Measurements from ENCODE around the gene RLF.
"Not testable (repeated sequence)": the region's sequence is repeated elsewhere in the genome, so short reads cannot be mapped to it uniquely, and the experiment has no call there.

The RLF gene

DNA sequence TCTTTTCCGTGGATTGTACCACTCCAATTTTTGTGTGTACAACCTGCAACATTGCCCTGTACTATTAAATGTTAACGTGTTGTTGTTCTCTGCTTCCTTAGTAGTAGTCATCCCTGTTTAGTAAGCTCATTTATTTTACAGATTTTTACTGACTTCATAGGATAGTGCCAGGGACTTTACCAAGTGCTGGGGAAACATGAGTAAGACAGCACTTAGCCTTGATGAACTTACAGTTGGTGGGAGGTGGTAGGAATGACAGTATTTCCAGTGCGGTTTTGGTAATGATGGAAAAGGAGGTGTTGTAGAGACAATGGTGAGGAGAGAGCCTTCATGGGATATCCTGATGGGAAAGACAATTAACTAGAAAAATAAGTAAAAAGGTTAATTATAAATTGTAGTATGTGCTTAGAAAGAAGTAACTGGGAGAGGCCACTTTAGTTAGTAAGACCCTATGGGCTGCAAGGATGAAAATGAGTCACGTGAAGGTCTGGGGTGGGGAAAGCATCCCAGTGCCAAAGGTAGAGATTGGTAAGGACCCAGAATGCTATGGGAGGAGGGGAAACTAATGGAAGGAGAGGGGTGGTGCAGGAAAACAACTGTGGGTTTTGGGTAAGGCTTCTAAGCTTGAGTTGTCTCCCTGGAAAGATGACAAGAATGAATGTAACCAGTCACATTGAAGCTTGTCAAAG is 1.7 kb downstream of the RLF start:
- peak overlapping the region in 7 of 21 experiments; percentile 93 to 99 (median 96) for H3K27ac ChIP-seq

DNA sequence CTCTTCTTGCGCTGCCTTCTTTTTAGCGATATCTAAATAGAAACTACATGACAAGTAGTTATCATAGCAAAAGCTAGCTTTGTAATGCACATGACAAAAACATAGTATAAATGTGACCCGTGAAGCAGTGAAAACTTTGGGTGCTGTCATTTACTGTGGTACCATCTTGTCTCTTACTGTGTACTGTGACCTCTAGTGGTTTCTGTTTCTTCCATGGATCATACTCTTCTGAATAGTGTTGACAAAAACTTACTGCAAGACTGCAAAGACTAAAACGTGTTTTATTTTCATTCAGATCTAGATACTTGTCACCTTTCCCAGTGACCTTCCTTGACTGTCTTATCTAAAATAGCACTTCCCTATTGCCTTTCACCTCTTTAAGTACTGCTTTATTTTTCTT is 6.1 kb downstream of the RLF start:
- Histone ChIP-seq H3K27ac (no peak overlapping the region), H3K4me3 (no peak overlapping the region)

More for the DNA sequence above, 1.7 kb downstream of the RLF start:
- peak overlapping the region; percentile 55 to 99 (median 94) for H3K4me3 ChIP-seq

DNA sequence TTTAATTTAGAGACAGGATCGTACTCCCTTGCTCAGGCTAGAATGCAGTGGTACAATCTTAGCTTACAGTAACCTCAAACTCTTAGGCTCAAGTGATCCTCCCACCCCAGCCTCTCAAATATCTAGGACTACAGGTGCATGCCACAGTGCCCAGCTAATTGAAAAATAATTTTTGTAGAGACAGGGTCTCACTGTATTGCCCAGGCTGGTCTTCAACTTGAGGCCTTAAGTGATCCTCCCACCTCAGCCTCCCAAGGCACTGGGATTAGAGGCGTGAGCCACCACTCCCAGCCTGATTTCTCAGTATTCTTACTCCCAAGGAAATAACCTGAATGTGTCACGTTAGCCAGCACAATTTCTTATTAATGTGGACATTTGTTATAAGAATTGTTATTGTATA is 9.8 kb downstream of the RLF start:
- H3K4me3 ChIP-seq: no peak overlapping the region
- no peak overlapping the region for H3K27ac ChIP-seq

DNA sequence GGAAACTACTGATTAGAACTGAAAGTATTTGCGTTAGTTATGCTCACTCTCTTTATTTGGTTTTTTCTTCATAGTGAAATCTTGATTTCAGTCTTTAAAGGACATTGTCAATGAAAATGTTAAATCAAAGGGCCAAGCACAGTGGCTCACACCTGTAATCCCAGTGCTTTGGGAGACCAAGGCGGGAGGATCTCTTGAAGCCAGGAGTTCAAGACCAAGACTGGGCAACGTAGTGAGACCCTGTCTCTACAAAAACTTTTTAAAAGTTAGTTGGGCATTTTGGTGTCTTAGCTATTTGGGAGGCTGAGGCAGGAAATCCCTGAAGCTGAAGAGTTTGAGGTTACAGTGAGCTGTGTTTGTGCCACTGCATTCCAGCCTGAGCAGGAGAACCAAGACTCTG is 13.6 kb downstream of the RLF start:
- no peak overlapping the region for H3K27ac ChIP-seq
- no peak overlapping the region for H3K4me3 ChIP-seq

DNA sequence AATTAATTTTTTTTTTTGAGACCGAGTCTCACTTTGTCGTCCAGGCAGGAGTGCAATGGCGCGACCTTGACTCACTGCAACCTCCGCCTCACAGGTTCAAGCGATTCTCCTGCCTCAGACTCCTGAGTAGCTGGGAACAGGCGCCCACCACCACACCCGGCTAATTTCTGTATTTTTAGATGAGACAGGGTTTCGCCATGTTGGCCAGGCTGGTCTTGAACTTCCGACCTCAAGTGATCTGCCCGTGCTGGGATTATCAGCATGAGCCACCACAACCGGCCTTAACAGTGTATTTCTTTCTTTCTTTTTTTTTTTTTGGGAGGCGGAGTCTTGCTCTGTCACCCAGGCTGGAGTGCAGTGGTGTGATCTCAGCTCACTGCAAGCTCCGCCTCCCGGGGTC is 15.8 kb downstream of the RLF start:
- not testable (repeated sequence) for H3K27ac ChIP-seq, H3K4me3 ChIP-seq

DNA sequence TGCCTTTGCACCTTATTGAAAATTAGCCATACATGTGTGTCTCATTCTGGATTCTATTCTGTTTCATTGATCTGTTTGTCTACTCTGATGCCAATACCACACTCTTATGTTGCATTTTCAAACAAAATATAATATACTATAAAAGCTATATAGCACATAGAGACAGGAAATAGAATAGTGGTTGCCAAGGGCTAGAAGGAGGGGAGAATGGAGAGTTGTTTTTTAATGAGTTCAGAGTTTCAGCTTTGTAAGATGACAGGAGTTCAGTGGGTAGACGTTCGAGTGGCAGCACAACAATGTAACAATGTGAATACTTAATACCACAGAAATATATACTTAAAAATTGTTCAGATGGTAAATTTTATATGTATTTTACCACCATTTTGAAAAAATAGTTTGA is 17.0 kb downstream of the RLF start:
- Histone ChIP-seq H3K4me3 (no peak overlapping the region), H3K27ac (no peak overlapping the region)

DNA sequence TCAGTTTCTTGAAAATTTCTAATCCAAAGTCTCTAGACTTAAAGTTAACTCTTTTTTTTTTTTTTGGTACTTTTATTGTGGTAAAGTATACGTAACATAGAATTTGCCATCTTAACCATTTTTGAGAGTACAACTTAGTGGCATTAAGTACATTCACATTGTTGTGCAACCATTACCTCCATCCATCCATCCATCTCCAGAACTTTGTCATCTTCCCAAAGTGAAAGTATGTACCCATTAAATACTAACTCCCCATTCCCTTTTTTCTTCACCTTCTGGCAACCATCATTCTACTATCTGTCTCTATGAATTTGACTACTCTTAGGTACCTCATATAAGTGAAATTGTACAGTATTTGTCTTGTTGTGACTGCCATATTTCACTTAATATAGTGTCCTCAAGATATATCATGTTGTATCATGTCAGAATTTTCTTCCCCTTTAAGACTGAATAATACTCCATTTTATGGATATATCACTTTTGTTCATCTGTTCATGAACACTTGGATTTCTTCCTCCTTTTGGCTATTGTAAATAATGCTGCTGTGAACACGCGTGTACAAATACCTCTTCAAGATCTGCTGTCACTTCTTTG is 18.4 kb downstream of the RLF start:
- H3K27ac ChIP-seq: no peak overlapping the region
- no peak overlapping the region for H3K4me3 ChIP-seq

DNA sequence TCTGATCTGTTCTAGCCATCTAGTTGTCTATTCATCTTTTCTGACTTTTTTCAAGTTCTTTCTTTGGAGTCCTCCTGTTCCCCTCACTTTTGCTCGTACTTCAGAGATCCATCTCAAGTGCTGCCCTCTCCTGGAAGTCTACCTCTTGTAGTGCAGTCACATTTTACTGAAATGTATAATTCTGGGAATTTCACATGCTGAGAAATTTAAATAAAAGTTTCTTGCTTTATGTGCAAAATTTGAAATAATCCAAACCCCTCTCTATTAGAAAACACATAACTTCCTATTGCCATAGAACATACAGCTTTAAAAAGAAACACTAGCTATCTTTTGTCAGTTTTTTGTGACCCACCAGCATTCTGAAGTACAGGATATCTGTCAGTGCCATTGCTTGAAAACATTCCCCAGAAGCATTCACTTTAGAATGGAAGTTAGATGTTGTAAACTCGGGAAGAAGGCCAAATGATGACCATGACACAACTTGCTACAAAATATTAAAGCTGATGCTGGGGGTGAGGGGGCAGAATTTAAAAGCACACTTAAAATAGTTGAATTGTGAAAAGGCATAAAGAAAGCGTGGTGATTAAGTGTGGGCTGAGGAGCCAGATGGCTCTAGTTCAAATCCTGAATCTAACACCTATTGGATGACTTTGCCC is 22.0 kb downstream of the RLF start:
- H3K4me3 ChIP-seq: no peak overlapping the region
- H3K27ac ChIP-seq: no peak overlapping the region

DNA sequence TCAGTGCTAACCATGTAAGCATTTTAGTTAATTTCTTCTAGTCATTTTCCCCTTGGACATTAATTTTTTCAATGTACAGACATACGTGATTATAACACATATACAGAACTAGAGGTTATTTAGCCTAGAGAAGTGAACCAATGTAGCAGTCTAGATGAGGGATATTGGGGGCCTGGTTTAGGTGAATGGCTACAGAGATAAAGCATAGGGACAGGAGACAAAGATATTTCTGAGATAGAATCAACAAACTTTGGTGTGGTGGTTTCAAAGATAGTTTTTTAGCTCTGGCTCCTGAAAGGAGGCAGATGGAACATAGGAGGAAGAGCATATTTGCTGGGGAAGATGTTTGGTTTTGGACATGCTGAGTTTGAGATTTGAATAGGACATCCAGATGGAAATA is 23.0 kb downstream of the RLF start:
- H3K4me3 ChIP-seq: no peak overlapping the region
- no peak overlapping the region for H3K27ac ChIP-seq

DNA sequence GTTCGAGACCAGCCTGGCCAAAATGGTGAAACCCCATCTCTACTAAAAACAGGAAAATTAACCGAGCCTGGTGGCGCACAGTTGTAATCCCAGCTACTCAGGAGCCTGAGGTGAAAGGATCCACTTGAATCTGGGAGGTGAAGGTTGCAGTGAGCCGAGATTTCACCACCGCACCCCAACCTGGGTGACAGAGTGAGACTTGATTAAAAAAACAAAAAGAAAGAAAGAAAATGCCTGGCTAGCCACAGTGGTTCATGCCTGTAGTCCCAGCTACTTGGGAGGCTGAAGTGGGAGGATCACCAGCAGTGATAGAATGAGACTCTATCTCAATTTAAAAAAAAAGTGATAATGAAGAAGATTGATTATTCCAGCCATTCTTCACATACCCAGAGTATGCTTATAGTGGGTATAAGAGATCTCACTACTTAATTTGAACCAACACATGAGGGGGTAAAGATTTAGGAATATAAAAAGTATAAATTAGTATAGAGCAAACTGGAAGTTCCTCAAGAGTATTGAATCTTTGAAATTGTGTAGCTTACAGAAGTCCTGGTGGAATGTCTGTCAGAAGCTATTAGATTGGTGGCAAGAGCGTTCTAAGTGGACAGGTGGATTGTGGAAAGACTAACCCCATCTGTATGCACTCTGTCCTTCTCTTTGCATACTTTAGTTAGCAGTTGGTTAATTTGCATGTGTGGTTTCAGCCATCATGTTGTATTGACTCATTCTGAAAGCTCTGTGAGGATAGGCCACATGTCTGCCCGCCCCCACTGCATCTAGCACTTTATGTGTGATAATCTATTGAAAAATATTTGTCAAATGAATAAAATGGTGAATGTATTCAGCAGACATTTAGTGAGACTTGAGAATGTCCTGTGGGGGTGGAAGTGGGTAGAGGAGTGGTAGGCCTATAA is 25.0 kb downstream of the RLF start:
- peak overlapping the region in 3 of 21 experiments; percentile 27 to 55 (median 30) for H3K27ac ChIP-seq
- no peak overlapping the region for H3K4me3 ChIP-seq

DNA sequence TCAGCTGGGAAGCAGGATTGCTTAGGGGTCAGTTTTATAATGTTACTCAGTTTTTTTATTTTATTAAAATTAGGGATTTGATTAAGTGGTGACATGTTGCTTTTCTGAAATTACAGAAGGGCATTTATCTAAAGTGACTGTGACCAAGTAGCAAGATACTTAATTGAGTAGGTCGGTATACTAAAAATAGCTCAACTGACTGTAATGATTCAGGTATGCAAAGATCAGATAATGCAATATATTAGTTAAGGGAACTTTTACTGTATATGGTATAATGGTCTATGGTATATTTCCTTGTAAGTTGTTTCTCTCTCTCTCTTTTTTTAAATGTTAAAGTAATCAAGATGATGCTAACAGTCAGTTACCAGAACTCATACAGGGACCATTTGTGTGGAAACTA is 26.2 kb downstream of the RLF start:
- Histone ChIP-seq H3K27ac (no peak overlapping the region), H3K4me3 (no peak overlapping the region)

DNA sequence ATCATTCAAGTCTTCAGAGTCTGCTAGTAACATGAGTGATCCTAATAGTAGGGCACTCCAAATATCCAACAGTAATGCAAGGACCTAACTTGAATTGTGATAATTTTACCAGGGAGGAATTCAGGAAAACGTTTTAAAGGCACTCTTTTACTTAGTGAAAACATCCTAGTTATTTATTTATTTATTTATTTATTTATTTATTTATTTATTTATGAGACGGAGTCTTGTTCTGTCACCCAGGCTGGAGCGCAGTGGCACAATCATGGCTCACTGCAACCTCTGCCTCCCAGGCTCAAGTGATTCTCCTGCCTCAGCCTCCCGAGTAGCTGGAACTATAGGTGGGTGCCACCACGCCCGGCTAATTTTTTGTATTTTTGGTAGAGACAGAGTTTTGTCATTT is 33.5 kb downstream of the RLF start:
- not testable (repeated sequence) for H3K27ac ChIP-seq, H3K4me3 ChIP-seq

DNA sequence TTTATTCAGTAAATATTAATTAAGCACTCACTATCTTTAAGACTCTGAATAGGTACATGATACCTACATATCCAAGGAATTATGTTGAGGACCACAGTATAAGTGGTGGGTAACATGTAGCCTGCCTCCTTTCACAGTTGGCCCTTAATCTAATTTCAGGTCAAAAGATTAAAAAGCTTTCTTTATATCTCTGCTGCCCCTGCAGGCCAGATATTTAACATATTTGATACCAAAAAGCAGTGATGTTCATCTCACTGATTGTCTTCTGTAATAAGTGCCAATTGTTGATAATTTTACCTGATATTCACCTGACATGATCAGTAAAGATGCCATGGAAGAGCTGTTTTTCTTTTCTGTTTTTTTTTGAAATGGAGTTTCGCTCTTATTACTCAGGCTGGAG is 36.5 kb downstream of the RLF start:
- Histone ChIP-seq H3K4me3 (no peak overlapping the region), H3K27ac (no peak overlapping the region)

DNA sequence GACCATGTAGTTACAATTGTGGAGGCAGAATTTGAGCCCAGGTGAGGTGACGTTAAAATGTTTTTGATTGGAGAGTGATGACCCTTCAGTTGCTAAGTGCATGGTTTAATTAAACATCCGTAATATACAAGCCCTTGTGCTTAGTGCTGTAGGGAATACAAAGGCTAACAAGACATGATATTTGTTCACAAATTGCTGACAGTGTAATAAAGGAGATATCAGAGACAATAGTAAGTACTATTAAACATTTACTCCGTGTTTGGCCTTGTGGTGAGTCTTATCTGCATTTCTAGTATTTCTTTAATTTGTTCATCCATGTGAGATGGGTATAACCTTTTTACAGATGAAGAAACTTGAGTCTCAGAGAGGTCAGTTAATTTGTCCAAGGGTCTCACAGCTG is 37.9 kb downstream of the RLF start:
- H3K4me3 ChIP-seq: no peak overlapping the region
- no peak overlapping the region for H3K27ac ChIP-seq

DNA sequence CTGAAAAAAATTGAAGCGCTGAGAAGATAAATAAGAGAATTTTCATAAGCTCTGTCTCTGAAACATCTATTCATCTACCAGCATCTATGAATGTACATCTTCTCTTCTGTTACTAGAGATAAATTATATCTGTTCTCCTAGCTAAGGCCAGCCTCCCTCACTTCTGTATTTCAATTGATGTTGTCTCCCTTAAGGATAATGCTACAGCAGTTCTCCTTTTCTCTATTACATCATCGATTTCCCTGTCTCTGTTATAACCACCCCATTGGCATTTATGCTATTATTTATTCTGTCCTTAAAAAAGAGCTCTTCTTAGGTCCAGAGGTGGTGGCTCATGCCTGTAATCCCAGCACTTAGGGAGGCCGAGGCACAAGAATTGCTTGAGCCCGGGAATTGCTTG is 43.7 kb downstream of the RLF start:
- no peak overlapping the region for H3K27ac ChIP-seq

DNA sequence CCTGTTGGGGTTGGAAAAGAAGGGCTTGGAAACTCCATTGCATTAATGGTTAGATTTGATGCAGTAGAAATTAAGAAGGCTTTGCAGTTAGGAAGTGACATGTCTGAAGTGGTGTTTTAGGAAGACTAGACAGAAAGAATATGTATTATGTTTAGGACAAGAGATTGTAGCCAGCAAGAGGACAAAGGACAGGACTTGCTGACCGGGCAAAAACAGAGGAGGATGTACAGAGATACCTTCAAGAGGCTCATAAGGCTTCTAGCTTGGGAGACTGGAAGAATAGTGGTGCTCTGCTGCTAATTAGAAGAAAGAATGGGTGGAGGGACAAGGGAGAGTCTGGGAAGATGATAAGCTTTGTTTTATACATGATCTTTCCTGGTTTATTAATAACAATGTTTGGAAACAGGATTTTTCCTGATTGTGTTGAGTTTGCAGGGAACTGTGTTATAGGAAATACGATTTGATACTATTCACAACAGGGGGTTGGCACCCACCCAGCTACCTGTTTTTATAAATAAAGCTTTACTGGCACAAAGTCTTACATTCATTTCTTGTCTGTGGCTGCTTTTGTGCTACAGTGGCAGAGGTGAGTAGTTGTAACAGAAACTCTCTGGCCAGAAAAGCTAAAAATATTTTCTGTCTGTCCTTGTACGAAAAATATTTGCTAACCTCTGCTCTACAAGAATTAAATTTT is 49.5 kb downstream of the RLF start:
- H3K4me3 ChIP-seq: no peak overlapping the region
- no peak overlapping the region for H3K27ac ChIP-seq

More for the DNA sequence above, 43.7 kb downstream of the RLF start:
- no peak overlapping the region for H3K4me3 ChIP-seq

DNA sequence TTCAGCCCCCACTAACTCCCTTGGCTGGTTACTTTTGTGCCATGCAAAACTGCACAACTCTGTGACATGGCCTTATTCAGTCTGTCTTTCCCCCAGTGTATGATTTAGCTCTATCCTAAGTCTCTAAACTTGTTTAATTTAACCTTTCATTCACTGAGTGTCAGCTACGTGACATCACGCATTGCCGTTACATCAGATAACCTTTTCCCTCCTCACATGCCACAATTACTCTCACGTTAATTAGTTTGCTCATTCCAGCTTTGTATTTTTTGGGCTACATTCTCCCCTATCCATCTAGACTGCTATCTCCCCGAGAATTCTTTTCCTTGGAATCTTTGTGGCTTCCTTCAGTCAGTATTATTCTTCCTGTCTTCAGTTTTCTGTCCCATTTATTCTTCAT is 57.1 kb downstream of the RLF start:
- no peak overlapping the region for H3K4me3 ChIP-seq
- no peak overlapping the region for H3K27ac ChIP-seq

DNA sequence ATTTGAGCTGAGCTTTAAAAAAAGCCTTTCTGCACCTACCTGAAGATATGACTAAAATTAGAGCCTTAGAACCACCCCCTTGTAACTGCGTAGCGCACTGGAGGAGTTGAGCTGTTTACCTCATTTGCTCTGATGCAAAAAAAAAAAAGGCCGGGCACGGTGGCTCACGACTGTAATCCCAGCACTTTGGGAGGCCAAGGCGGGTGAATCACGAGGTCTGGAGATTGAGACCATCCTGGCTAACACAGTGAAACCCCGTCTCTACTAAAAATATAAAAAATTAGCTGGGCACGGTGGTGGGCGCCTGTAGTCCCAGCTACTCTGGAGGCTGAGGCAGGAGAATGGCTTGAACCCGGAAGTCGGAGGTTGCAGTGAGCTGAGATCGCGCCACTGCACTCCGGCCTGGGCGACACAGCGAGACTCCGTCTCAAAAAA is 60.3 kb downstream of the RLF start:
- not testable (repeated sequence) for H3K4me3 ChIP-seq, H3K27ac ChIP-seq

DNA sequence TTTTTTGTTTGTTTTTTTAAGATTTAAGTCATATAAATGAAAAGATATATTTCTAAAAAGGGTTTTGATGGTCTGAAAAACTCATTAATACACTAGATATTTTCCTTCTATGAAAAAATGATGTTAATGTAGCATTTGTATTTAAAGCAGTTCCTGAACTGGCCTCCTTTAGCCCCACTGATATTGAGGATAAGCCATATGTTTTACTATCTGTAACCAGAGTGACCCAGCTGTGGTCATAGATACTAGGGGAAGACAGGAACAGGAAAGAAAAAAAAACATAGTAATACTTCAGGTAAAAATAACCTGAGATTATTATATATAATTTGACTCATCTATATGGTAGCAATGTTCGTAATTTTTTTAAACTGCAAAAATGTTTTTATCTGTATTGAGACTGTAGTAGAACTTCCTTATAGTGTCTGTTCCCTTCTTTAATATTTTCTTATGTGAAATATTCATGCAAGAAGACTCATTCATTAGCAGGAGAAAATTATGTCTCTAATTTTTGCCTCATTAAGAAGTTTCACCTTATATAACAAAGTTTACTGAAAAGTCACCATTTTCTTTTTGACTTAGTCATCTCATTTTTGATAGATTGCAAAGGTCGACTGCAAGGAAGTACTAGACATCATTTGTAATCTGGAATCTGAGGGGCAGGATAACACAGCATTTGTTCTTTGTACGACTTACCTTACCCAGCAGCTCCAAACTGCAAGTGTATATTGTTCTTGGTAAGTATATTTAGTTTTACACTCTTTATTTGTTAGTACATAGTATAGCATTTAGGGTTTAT is 61.0 kb downstream of the RLF start:
- Histone ChIP-seq H3K27ac (no peak overlapping the region), H3K4me3 (no peak overlapping the region)

All from skin epidermis (tissue), 12 donors.